ENCODE data around the gene UBR4. TPM values are rescaled to one million over a fixed set of nuclear protein-coding genes. Genes with fewer than 3 reads are reported as not detected.

The UBR4 gene
- total RNA-seq, 2 experiments from 2014 or later, result 116 to 125 TPM

DNA sequence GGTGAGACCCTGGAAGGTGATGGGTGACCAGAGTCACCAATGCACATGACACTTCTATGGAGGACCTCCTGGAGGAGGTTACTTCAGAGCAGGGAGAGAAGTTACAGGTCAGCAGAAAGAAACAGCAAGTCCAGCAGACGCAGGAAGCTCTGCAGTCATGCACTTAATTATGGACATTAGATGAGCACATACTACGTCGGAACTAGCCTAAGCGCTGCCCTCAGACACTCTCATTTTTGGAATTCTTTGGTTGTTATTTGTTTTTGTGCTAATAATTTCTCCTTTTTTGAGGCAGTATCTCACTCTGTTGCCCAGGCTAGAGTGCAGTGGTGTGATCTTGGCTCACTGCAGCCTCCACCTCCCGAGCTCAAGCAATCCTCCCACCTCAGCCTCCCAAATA lies 160.3 kb downstream of the UBR4 start:
- peaks cover 7% of the 10 kb centered on the region for H3K4me1 ChIP-seq (ENCODE audit: insufficient read depth, low read length)
- H3K9me3 Mint-ChIP-seq, result no peaks in the 10 kb centered on the region
- peaks cover 7% of the 10 kb centered on the region for H3K27me3 Mint-ChIP-seq
- TF ChIP-seq, protein P1, sequence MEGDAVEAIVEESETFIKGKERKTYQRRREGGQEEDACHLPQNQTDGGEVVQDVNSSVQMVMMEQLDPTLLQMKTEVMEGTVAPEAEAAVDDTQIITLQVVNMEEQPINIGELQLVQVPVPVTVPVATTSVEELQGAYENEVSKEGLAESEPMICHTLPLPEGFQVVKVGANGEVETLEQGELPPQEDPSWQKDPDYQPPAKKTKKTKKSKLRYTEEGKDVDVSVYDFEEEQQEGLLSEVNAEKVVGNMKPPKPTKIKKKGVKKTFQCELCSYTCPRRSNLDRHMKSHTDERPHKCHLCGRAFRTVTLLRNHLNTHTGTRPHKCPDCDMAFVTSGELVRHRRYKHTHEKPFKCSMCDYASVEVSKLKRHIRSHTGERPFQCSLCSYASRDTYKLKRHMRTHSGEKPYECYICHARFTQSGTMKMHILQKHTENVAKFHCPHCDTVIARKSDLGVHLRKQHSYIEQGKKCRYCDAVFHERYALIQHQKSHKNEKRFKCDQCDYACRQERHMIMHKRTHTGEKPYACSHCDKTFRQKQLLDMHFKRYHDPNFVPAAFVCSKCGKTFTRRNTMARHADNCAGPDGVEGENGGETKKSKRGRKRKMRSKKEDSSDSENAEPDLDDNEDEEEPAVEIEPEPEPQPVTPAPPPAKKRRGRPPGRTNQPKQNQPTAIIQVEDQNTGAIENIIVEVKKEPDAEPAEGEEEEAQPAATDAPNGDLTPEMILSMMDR (IDR thresholded peaks at IDR 0.05), result no peak
- CTCF ChIA-PET, result no interaction called here
- no peak for DNase-seq
- no peaks in the 10 kb centered on the region for H3K9me3 ChIP-seq (ENCODE audit: control insufficient read depth in 1 of 2, insufficient read depth in 1 of 2, low read length in 2 of 2)
- H3K4me3 ChIP-seq (ENCODE audit: low read length), result no peak overlapping the region
- H3K27me3 ChIP-seq (ENCODE audit: control insufficient read depth in 1 of 2, insufficient read depth in 2 of 2, low read length in 2 of 2), result peaks cover 10 to 11% of the 10 kb centered on the region in 2 experiments
- peaks cover 6% of the 10 kb centered on the region for H3K4me1 Mint-ChIP-seq (ENCODE audit: low read depth)
- ATAC-seq (ENCODE audit: poor library complexity), result no peak
- intact Hi-C loops (cut with DNase I, micrococcal nuclease), result no loop called here
- H3K27ac ChIP-seq (ENCODE audit: low read depth in 1 of 2, low read length in 2 of 2), result no peak overlapping the region
- no peak overlapping the region for H3K27ac Mint-ChIP-seq
- POLR2A ChIA-PET, result no interaction called here
- H3K36me3 Mint-ChIP-seq (ENCODE audit: low read depth), result no peaks in the 10 kb centered on the region
- no peak overlapping the region for H3K4me3 Mint-ChIP-seq
- no peaks in the 10 kb centered on the region for H3K36me3 ChIP-seq (ENCODE audit: insufficient read depth, low read length)

DNA sequence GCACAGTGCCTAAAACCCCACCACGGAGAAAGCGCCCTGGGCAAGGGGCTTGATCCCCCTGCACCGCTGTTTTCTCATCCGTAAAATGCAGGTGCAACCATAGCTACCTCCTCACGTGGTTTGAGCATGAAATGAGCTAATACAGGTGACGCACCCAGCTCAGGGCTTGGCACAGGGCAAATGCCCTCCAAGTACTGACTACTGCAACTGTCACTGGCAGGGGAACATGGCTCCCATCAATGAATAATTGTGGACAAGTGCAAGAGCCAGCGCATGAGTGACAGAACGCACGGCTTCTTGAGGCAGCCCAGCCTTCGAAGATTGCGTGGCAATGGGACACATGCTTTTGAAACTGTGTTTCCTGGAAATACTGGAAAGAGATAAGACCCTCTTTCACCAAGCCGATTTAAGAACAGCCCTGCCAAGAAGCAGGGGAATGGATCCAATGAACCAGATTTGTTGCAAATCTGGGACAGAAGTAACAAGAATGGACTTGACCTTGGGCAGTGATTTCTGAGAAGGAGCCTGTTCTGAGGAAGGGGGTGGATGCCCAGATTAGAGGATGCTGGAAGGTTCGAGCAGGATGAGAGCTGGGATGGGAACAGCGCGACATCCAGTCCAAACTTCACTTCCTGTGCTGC lies 160.8 kb downstream of the UBR4 start:
- no peaks in the 10 kb centered on the region for H3K9me3 Mint-ChIP-seq
- ChIA-PET CTCF (interaction anchor here (1.2 kb wide), 1 partner anchor 10 kb away, joined by 3 read pairs; no protein-coding TSS in a partner anchor), POLR2A (no interaction called here)
- Histone ChIP-seq H3K4me1 (ENCODE audit: insufficient read depth, low read length) (peaks cover 3% of the 10 kb centered on the region), H3K27me3 (ENCODE audit: control insufficient read depth in 1 of 2, insufficient read depth in 2 of 2, low read length in 2 of 2) (peaks cover 4 to 8% of the 10 kb centered on the region in 2 experiments), H3K4me3 (ENCODE audit: low read length) (no peak overlapping the region), H3K27ac (ENCODE audit: low read depth in 1 of 2, low read length in 2 of 2) (no peak overlapping the region), H3K36me3 (ENCODE audit: insufficient read depth, low read length) (no peaks in the 10 kb centered on the region), H3K9me3 (ENCODE audit: control insufficient read depth in 1 of 2, insufficient read depth in 1 of 2, low read length in 2 of 2) (no peaks in the 10 kb centered on the region)
- H3K4me1 Mint-ChIP-seq (ENCODE audit: low read depth), result peaks cover 4% of the 10 kb centered on the region
- intact Hi-C loops (cut with DNase I, micrococcal nuclease), result no loop called here
- DNase-seq (no peak), ATAC-seq (ENCODE audit: poor library complexity) (no peak)
- no peak overlapping the region for H3K27ac Mint-ChIP-seq
- no peak overlapping the region for H3K4me3 Mint-ChIP-seq
- no peaks in the 10 kb centered on the region for H3K36me3 Mint-ChIP-seq (ENCODE audit: low read depth)
- H3K27me3 Mint-ChIP-seq, result peaks cover 7% of the 10 kb centered on the region
- TF ChIP-seq, protein P1 (IDR thresholded peaks at IDR 0.05), result no peak

DNA sequence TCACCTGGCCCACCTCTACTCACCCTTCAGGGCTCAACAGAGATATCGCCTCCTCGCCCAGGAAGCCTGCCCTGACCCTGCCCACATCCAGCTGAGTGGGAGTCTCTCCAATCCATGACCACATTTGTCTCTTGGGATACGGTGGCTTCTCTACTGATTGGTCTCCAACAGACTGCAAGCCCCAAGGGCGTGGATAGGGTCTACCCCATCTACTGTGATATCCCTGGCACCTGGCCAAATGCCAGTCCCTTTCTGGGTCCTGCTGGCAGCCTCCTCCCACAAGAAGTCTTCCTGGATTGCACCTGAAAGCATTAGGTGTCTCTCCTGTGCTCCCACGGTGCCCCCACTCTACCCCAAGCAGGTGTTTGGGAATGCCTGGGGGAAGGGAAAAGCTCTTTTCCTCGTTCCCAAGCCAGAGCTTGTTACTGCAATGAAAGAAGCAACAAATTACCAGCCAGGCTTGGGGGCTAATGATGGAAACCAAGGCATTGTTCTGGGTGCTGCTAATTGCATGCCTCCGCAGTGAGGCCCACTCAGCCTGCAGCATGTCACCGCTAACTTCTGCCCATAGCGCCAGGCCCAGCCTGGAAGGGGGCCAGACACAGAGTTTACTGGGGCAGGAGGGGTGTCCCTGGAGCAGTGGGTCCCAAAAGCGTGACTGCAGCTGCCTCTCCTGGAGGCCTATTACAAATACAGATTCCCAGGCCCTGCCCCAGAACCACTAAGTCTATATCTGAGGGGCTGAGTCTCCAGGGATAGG lies 162.9 kb downstream of the UBR4 start:
- no peak overlapping the region for H3K27ac ChIP-seq (ENCODE audit: low read depth in 1 of 2, low read length in 2 of 2)
- H3K36me3 ChIP-seq (ENCODE audit: insufficient read depth, low read length), result no peaks in the 10 kb centered on the region
- intact Hi-C loops (cut with DNase I, micrococcal nuclease), result no loop called here
- Mint-ChIP-seq H3K27me3 (peaks cover 7% of the 10 kb centered on the region), H3K4me1 (ENCODE audit: low read depth) (peaks cover 4% of the 10 kb centered on the region), H3K4me3 (no peak overlapping the region), H3K27ac (no peak overlapping the region), H3K9me3 (no peaks in the 10 kb centered on the region), H3K36me3 (ENCODE audit: low read depth) (no peaks in the 10 kb centered on the region)
- no peaks in the 10 kb centered on the region for H3K9me3 ChIP-seq (ENCODE audit: control insufficient read depth in 1 of 2, insufficient read depth in 1 of 2, low read length in 2 of 2)
- ATAC-seq (ENCODE audit: poor library complexity), result no peak
- peaks cover 0 to 2% of the 10 kb centered on the region in 2 experiments for H3K27me3 ChIP-seq (ENCODE audit: control insufficient read depth in 1 of 2, insufficient read depth in 2 of 2, low read length in 2 of 2)
- ChIA-PET CTCF (no interaction called here), POLR2A (interaction anchor here (1.1 kb wide), 1 partner anchor 28 kb away, joined by 4 read pairs; no protein-coding TSS in a partner anchor)
- TF ChIP-seq, protein P1 (IDR thresholded peaks at IDR 0.05), result no peak
- H3K4me1 ChIP-seq (ENCODE audit: insufficient read depth, low read length), result peaks cover 3% of the 10 kb centered on the region
- no peak for DNase-seq
- no peak overlapping the region for H3K4me3 ChIP-seq (ENCODE audit: low read length)

Data from CD4-positive, alpha-beta T cell (primary cell).